K562 (cell line): Measurements from ENCODE around the gene ZEB2. TPM values are rescaled to one million over a fixed set of nuclear protein-coding genes. Genes with fewer than 3 reads are reported as not detected.
A peak's percentile ranks its signal among the peaks of the same experiment; 100 is the strongest.

Experiments
- CEBPB ChIP-seq: fragments of 450-650 bp; IDR thresholded peaks from 2 replicates; pipeline ENCODE4 v1.6.1; 2016; ENCODE audit warnings: missing genetic modification characterization, missing compliant biosample characterization
- CHCHD3 ChIP-seq: fragments of 250-450 bp; sonication (Bioruptor Pico); IDR thresholded peaks from 2 replicates; pipeline ENCODE4 v2.1.2; 2022; ENCODE audit warnings: mild to moderate bottlenecking
- FOXJ3 ChIP-seq: sonication (generic); formaldehyde crosslinking; IDR thresholded peaks from 2 replicates; pipeline ENCODE4 v1.4.0; 2020; ENCODE audit warnings: mild to moderate bottlenecking, missing genetic modification reagents
- GTF2E2 ChIP-seq: fragments of 200-800 bp; sonication (Bioruptor generic); IDR thresholded peaks from 2 replicates; pipeline ENCODE4 v1.6.1; 2016; ENCODE audit warnings: missing genetic modification characterization, missing compliant biosample characterization
- LCOR ChIP-seq: sonication (generic); formaldehyde crosslinking; IDR thresholded peaks from 2 replicates; pipeline ENCODE4 v1.8.0; 2022; ENCODE audit warnings: mild to moderate bottlenecking, missing genetic modification reagents
- MEIS2 ChIP-seq: fragments of 450-650 bp; IDR thresholded peaks from 2 replicates; pipeline ENCODE4 v1.6.1; 2014; ENCODE audit warnings: mild to moderate bottlenecking; ENCODE audit not compliant: partially characterized antibody
- NFATC3 ChIP-seq: fragments of 450-650 bp; IDR thresholded peaks from 2 replicates; pipeline ENCODE4 v1.6.1; 2017; ENCODE audit warnings: mild to moderate bottlenecking
- NFE2 ChIP-seq: IDR thresholded peaks from 2 replicates; pipeline ENCODE4 v1.6.1; 2014; ENCODE audit warnings: antibody characterized with exemption, low read depth
- PBX2 ChIP-seq, 2 experiments: IDR thresholded peaks in 1 of 2; conservative IDR thresholded peaks in 1 of 2; 2 replicates each; pipeline ENCODE4 v1.6.1; 2016; ENCODE audit warnings: low read depth in 2 of 2, mild to moderate bottlenecking in 1 of 2, missing compliant biosample characterization in 1 of 2, missing genetic modification characterization in 1 of 2, moderate library complexity in 1 of 2
- PKNOX1 ChIP-seq: fragments of 450-650 bp; IDR thresholded peaks from 2 replicates; pipeline ENCODE4 v1.6.1; 2016
- SOX6 ChIP-seq: fragments of 450-650 bp; IDR thresholded peaks from 2 replicates; pipeline ENCODE4 v1.6.1; 2014; ENCODE audit warnings: mild to moderate bottlenecking
- ZBTB40 ChIP-seq, 2 experiments: fragments of 450-650 bp in 1 of 2; sonication (generic) in 1 of 2; formaldehyde crosslinking in 1 of 2; IDR thresholded peaks; 2 replicates each; pipeline versions ENCODE4 v1.7.1 to v1.9.0; 2016 to 2022; ENCODE audit warnings: inconsistent platforms in 1 of 2, mild to moderate bottlenecking in 1 of 2, missing genetic modification reagents in 1 of 2
- polyA plus RNA-seq, 8 experiments: library from polyadenylated mRNA; depleted of rRNA in 4 of 8; stranded (reverse) in 5 of 8; unstranded in 3 of 8; fragments of >200 nt; fragmentation: Nextera tagmentation in 2 of 8; fragmentation: Illumina TruSeq in 1 of 8; extraction: Ambion mirVana in 2 of 8; extraction: Trizol in 1 of 8; gene quantifications; 2 replicates each; pipeline versions ENCODE4 v1.2.1 to v1.2.3, GENCODE V29; 2011 to 2014; ENCODE audit warnings: inconsistent platforms in 1 of 8, missing spikeins in 1 of 8
- total RNA-seq, 7 experiments: library from RNA; depleted of rRNA in 6 of 7; stranded (reverse); fragments of >200 nt in 6 of 7; fragmentation: Illumina TruSeq in 2 of 7; extraction: Trizol in 2 of 7; gene quantifications; 2 replicates each; pipeline versions ENCODE4 v1.2.1 to v1.2.3, GENCODE V29; 2011 to 2021; ENCODE audit warnings: low replicate concordance in 1 of 7

Gene ZEB2
- total and polyA plus RNA-seq, 9 of the 15 experiments (the other 6 are each of a cell fraction or from before 2014, with no cell fraction given), result 15.1 to 113 (median 72.3) TPM

GRCh38 chr2:144443837-144444817 is 75.8 kb downstream of the ZEB2 start (continued):
- TF ChIP-seq LCOR (CRISPR knock-in tag) (0 out of 2 replicates have a peak, but pooled peaks have one; percentile 30), PBX2 (CRISPR knock-in tag; IDR thresholded peaks at IDR 0.05; ENCODE audit: low read depth) (no peak), PBX2 (tag; conservative IDR thresholded peaks at IDR 0.05; ENCODE audit: low read depth) (peak; percentile 61; the same call in 1 of the 2 replicates), FOXJ3 (CRISPR knock-in tag) (no peak), PKNOX1 (peak; percentile 37), NFATC3 (no peak), GTF2E2 (tag) (no peak), CHCHD3 (no peak), MEIS2 (peak; percentile 68), CEBPB (tag) (no peak), NFE2 (peak; percentile 84), ZBTB40 (IDR thresholded peaks at IDR 0.05) (0 out of 2 replicates have a peak, but pooled peaks have one; percentile 34), ZBTB40 (CRISPR knock-in tag; IDR thresholded peaks at IDR 0.05) (no peak), SOX6 (peak; percentile 66)
